AG04449 (cell line): ENCODE data around the gene LTBP4.

Experiments used
- CTCF ChIA-PET: fragments of 350-600 bp; formaldehyde crosslinking; extraction: SDS; loops from one replicate; lab custom pipeline; 2021; ENCODE audit warnings: antibody characterized with exemption; lab: Yijun Ruan, JAX
- POLR2A ChIA-PET: fragments of 400-600, 350-600 bp; formaldehyde crosslinking; extraction: SDS; loops from one replicate; lab custom pipeline; 2020; ENCODE audit warnings: antibody characterized with exemption, inconsistent platforms; lab: Yijun Ruan, JAX
- DNase-seq: peaks from one replicate; pipeline ENCODE4 v3.0.0-alpha.2; 2010; ENCODE audit warnings: low read depth, low spot score
- H3K4me3 ChIP-seq: 2 replicates; pipeline ENCODE4 v1.5.1; 2011; ENCODE audit warnings: low read depth, mild to moderate bottlenecking, control low read depth, low read length
- CTCF ChIP-seq: IDR thresholded peaks from one replicate; pipeline ENCODE4 v1.5.1; 2011; ENCODE audit warnings: mild to moderate bottlenecking, moderate library complexity, low read length, control low read depth, inconsistent platforms; ENCODE audit not compliant: insufficient read depth; ENCODE audit errors: missing control alignments

Gene LTBP4

GRCh38 chr19:40604171-40604646 lies 3.0 kb downstream of the LTBP4 start:
- TF ChIP-seq CTCF = no peak
- no peak for DNase-seq
- ChIA-PET CTCF (interaction anchor here (0.9 to 7.0 kb wide), 15 partner anchors 9 to 184 kb away, joined by 3 to 89 read pairs (median 8); partner anchors contain the start of genes BLVRB and SERTAD3), POLR2A (interaction anchor here (1.0 to 1.4 kb wide), 4 partner anchors 10 to 178 kb away, joined by 3 to 6 read pairs (median 4); partner anchors contain the start of genes BLVRB and SERTAD1)
- peak overlapping the region; percentile 53 for H3K4me3 ChIP-seq

- ChIA-PET POLR2A (interaction anchor here (1.4 kb wide), 1 partner anchor 179 kb away, joined by 6 read pairs; the partner anchor contains the start of gene SERTAD1), CTCF (interaction anchor here (0.9 to 7.0 kb wide), 13 partner anchors 10 to 178 kb away, joined by 3 to 89 read pairs (median 6); partner anchors contain the start of genes BLVRB and SERTAD1)
- no peak for TF ChIP-seq CTCF
- no peak for DNase-seq
- peak overlapping the region; percentile 52 for H3K4me3 ChIP-seq
Observed at GRCh38 chr19:40604647-40605215, 3.6 kb downstream of the LTBP4 start.

DNA sequence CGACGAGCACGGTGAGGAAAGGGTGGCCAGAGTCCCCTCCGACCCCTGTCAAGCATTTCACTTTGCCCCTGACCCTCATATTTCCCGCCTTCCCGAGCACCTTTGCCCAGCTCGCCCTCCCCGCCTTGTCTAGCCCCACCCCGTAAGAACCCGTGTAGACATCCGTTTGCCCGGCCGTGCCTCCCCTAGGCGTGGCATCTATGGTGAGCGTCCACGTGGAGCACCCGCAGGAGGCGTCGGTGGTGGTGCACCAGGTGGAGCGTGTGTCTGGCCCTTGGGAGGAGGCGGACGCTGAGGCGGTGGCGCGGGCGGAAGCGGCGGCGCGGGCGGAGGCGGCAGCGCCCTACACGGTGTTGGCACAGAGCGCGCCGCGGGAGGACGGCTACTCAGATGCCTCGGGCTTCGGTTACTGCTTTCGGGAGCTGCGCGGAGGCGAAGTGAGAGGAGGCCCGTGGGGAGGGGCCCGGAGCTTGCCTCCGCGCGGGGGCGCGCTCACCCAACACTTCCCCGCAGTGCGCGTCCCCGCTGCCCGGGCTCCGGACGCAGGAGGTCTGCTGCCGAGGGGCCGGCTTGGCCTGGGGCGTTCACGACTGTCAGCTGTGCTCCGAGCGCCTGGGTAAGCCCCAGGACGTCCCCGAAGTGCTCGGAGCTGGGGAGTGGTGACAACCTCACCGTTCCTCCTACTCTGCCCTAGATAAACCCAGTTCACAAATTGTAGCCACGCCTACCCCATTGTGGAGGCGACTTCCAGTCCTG lies 4.2 kb downstream of the LTBP4 start:
- peak; percentile 27 for TF ChIP-seq CTCF
- ChIA-PET POLR2A (no interaction called here), CTCF (interaction anchor here (0.9 to 6.9 kb wide), 10 partner anchors 11 to 179 kb away, joined by 3 to 63 read pairs (median 4); partner anchors contain the start of gene SERTAD1)
- H3K4me3 ChIP-seq = peak overlapping the region; percentile 52
- no peak for DNase-seq

- POLR2A ChIA-PET = no interaction called here
- CTCF ChIA-PET = interaction anchor here (1.1 to 6.9 kb wide), 4 partner anchors 27 to 144 kb away, joined by 3 to 63 read pairs (median 6); no protein-coding TSS in a partner anchor
- no peak for DNase-seq
- H3K4me3 ChIP-seq = no peak overlapping the region
- TF ChIP-seq CTCF = no peak
Observed at GRCh38 chr19:40607311-40608239, 6.4 kb downstream of the LTBP4 start.

GRCh38 chr19:40608240-40608621 lies 7.1 kb downstream of the LTBP4 start:
- no peak for TF ChIP-seq CTCF
- CTCF ChIA-PET = interaction anchor here (1.1 to 6.9 kb wide), 4 partner anchors 26 to 144 kb away, joined by 3 to 63 read pairs (median 6); no protein-coding TSS in a partner anchor
- POLR2A ChIA-PET = no interaction called here
- H3K4me3 ChIP-seq = no peak overlapping the region
- DNase-seq = no peak
